GM19240 (cell line): ENCODE data around the gene E2F8.

Experiments
- DNase-seq: peaks from one replicate; pipeline ENCODE4 v3.0.0; 2011; ENCODE audit warnings: low spot score; ENCODE audit not compliant: insufficient read length

Gene E2F8

GRCh38 chr11:19225123-19225522 is 15.6 kb downstream of the E2F8 start:
- no peak for DNase-seq

- DNase-seq: no peak
These were observed 19.6 kb downstream of the E2F8 start for GRCh38 chr11:19220903-19221724.

- no peak for DNase-seq
These were observed 21.8 kb downstream of the E2F8 start for GRCh38 chr11:19218786-19219460.

GRCh38 chr11:19218216-19218615 is 22.5 kb downstream of the E2F8 start:
- no peak for DNase-seq

GRCh38 chr11:19216709-19217374 is 23.9 kb downstream of the E2F8 start:
- DNase-seq: no peak

GRCh38 chr11:19216021-19216420 is 24.7 kb downstream of the E2F8 start:
- DNase-seq: no peak

- DNase-seq: no peak
These were observed 31.0 kb downstream of the E2F8 start for GRCh38 chr11:19209617-19210370.

GRCh38 chr11:19208959-19209546 is 31.7 kb downstream of the E2F8 start:
- no peak for DNase-seq

- DNase-seq: no peak
These were observed 32.6 kb downstream of the E2F8 start for GRCh38 chr11:19208181-19208580.

- DNase-seq: no peak
These were observed 35.9 kb downstream of the E2F8 start for GRCh38 chr11:19204836-19205235.

- no peak for DNase-seq
These were observed 38.8 kb downstream of the E2F8 start, which contains the start of gene CSRP3 for GRCh38 chr11:19201737-19202605. TSS of gene CSRP3 (minus strand) at chr11:19201983. CDS start at chr11:19192448, 9,535 bp downstream.

- DNase-seq: no peak
These were observed 40.1 kb downstream of the E2F8 start for GRCh38 chr11:19200410-19201201.

- DNase-seq: no peak
These were observed 41.0 kb downstream of the E2F8 start for GRCh38 chr11:19199771-19200170.

GRCh38 chr11:19199048-19199447 is 41.7 kb downstream of the E2F8 start:
- no peak for DNase-seq

- DNase-seq: no peak
These were observed 44.3 kb downstream of the E2F8 start for GRCh38 chr11:19196432-19196831.

- no peak for DNase-seq
These were observed 46.0 kb downstream of the E2F8 start for GRCh38 chr11:19194620-19195308.

GRCh38 chr11:19193916-19194315 is 46.8 kb downstream of the E2F8 start:
- DNase-seq: no peak

GRCh38 chr11:19191530-19192169 is 49.1 kb downstream of the E2F8 start:
- DNase-seq: no peak
